Astrocyte (in vitro differentiated cells and primary cell): ENCODE results near the gene GID8.

Experiments used
- EZH2 ChIP-seq: IDR thresholded peaks from 2 replicates; pipeline ENCODE4 v1.6.1; 2012; ENCODE audit warnings: mild to moderate bottlenecking, low read length, inconsistent platforms; ENCODE audit not compliant: insufficient read depth
- TF ChIP-seq, protein P1 (sequence below): IDR thresholded peaks from 2 replicates; pipeline ENCODE4 v1.5.1; 2011; ENCODE audit warnings: low read depth, mild to moderate bottlenecking, inconsistent platforms, low read length, moderate library complexity; ENCODE audit not compliant: insufficient read depth

DNA sequence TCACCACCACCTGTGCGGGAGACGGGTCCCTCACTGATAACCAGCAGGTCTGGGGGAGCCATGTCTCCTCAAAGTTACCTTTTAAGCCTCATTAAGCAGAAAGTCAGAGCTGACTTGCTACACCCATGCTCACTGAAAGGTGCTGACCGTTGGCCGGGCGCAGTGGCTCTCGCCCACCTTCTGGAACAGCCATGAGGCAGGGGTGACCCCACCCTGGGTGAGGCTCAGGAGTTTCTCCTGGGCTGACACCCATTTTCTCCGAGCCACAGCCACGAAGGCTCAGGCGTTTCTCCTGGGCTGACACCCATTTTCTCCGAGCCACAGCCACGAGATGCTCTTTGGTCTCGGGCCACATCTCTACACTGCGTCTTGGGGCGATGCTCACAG lies 58.6 kb downstream of the GID8 start:
- TF ChIP-seq, protein P1, sequence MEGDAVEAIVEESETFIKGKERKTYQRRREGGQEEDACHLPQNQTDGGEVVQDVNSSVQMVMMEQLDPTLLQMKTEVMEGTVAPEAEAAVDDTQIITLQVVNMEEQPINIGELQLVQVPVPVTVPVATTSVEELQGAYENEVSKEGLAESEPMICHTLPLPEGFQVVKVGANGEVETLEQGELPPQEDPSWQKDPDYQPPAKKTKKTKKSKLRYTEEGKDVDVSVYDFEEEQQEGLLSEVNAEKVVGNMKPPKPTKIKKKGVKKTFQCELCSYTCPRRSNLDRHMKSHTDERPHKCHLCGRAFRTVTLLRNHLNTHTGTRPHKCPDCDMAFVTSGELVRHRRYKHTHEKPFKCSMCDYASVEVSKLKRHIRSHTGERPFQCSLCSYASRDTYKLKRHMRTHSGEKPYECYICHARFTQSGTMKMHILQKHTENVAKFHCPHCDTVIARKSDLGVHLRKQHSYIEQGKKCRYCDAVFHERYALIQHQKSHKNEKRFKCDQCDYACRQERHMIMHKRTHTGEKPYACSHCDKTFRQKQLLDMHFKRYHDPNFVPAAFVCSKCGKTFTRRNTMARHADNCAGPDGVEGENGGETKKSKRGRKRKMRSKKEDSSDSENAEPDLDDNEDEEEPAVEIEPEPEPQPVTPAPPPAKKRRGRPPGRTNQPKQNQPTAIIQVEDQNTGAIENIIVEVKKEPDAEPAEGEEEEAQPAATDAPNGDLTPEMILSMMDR: no peak
- no peak for TF ChIP-seq EZH2
